ENCODE data around the gene MVB12B.

- no peak for TF ChIP-seq USF2 (CRISPR knock-in tag; IDR thresholded peaks at IDR 0.05)
- no peak for TF ChIP-seq CTCF (IDR thresholded peaks at IDR 0.05)
- TF ChIP-seq JUN (CRISPR knock-in tag; IDR thresholded peaks at IDR 0.05), result no peak
- TF ChIP-seq FOXP1 (CRISPR knock-in tag; IDR thresholded peaks at IDR 0.05; ENCODE audit: borderline replicate concordance), result no peak
- TF ChIP-seq ZNF512 (CRISPR knock-in tag; IDR thresholded peaks at IDR 0.05; ENCODE audit: borderline replicate concordance), result no peak
- TF ChIP-seq OVOL2 (CRISPR knock-in tag; IDR thresholded peaks at IDR 0.05; ENCODE audit: borderline replicate concordance), result no peak
- TF ChIP-seq E2F5 (CRISPR knock-in tag; IDR thresholded peaks at IDR 0.05), result no peak
- TF ChIP-seq E2F1 (CRISPR knock-in tag; IDR thresholded peaks at IDR 0.05), result no peak
- no peak for TF ChIP-seq NFYB (CRISPR knock-in tag; conservative IDR thresholded peaks at IDR 0.05; ENCODE audit: low read depth)
Observed at GRCh38 chr9:126526218-126527108, 199.8 kb downstream of the MVB12B start.

Data from WTC11 (cell line).